ENCODE data around the gene NRDE2. TPM values are rescaled to one million over a fixed set of nuclear protein-coding genes. Genes with fewer than 3 reads are reported as not detected.
A peak's percentile ranks its signal among the peaks of the same experiment; 100 is the strongest.

NRDE2 gene
- total RNA-seq, 1 donor from 2014 or later, result 22.2 TPM

DNA sequence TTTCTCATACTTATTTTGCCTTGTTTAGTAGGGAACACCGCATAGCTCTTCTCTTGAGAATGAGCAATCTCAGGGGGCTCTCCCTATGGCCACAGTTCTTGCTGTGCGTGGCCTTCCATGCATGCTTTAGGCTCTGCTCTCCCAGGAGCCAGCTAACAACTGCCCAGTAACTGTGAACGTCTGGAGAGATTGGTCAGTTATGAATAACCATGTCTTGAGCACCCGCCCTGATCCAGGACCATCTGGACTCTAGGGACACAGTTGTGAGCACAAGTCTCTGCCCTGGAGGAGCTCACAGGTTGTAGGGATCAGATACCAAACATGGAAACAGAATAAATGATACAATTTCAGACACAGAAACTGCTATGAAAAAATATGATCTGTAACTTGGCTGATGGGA lies 63.3 kb downstream of the NRDE2 start:
- TF ChIP-seq, protein P1, sequence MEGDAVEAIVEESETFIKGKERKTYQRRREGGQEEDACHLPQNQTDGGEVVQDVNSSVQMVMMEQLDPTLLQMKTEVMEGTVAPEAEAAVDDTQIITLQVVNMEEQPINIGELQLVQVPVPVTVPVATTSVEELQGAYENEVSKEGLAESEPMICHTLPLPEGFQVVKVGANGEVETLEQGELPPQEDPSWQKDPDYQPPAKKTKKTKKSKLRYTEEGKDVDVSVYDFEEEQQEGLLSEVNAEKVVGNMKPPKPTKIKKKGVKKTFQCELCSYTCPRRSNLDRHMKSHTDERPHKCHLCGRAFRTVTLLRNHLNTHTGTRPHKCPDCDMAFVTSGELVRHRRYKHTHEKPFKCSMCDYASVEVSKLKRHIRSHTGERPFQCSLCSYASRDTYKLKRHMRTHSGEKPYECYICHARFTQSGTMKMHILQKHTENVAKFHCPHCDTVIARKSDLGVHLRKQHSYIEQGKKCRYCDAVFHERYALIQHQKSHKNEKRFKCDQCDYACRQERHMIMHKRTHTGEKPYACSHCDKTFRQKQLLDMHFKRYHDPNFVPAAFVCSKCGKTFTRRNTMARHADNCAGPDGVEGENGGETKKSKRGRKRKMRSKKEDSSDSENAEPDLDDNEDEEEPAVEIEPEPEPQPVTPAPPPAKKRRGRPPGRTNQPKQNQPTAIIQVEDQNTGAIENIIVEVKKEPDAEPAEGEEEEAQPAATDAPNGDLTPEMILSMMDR (IDR thresholded peaks at IDR 0.05), result no peak
- Histone ChIP-seq H3K9me3 (no peaks in the 10 kb centered on the region), H3K27me3 (ENCODE audit: low read depth) (no peaks in the 10 kb centered on the region), H3K4me1 (no peaks in the 10 kb centered on the region), H3K4me3 (no peak overlapping the region), H3K36me3 (peaks cover 98% of the 10 kb centered on the region), H3K27ac (no peak overlapping the region)
- no peak for ATAC-seq
- intact Hi-C loops (cut with DNase I), result no loop called here
- DNase-seq, result no peak

DNA sequence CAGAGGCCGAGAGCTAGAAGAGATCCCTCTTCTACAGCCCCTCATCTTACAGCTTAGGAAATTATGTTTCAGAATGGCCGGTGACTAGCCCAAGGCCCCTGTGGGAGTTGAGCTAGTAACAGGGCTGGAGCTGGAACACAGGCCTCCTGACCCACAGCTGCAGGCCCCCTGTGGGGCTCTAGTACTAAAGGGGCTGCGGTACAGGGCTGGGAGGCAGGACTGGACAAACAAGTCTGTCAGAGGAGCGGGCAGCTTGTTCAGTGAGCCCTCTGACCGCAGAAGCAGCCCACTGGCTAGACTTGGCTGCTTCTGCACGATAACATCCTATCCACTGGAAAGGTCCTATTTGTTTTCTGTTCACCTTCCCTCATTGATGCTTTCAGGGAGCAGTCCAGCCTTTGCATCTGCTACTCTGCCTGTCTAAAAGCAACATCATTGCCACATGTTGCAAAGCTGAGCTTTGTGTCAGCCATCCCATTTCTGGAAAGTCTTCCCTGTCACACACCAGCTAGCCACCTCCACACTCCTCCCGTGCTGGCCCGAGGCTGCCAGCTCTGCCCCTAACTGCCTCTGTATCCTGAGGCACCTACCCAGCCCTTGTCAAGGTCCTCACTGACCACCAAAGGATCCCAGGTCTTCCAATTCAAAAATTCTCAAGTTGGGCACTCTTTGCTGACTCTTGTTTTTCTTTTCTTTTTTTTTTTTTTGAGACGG lies 65.1 kb downstream of the NRDE2 start:
- H3K4me1 ChIP-seq, result no peaks in the 10 kb centered on the region
- H3K27me3 ChIP-seq (ENCODE audit: low read depth), result no peaks in the 10 kb centered on the region
- no peak overlapping the region for H3K27ac ChIP-seq
- TF ChIP-seq, protein P1 (IDR thresholded peaks at IDR 0.05), result no peak
- DNase-seq (no peak), ATAC-seq (no peak)
- intact Hi-C loops (cut with DNase I), result no loop called here
- no peaks in the 10 kb centered on the region for H3K9me3 ChIP-seq
- H3K36me3 ChIP-seq, result peaks cover 95% of the 10 kb centered on the region
- no peak overlapping the region for H3K4me3 ChIP-seq

DNA sequence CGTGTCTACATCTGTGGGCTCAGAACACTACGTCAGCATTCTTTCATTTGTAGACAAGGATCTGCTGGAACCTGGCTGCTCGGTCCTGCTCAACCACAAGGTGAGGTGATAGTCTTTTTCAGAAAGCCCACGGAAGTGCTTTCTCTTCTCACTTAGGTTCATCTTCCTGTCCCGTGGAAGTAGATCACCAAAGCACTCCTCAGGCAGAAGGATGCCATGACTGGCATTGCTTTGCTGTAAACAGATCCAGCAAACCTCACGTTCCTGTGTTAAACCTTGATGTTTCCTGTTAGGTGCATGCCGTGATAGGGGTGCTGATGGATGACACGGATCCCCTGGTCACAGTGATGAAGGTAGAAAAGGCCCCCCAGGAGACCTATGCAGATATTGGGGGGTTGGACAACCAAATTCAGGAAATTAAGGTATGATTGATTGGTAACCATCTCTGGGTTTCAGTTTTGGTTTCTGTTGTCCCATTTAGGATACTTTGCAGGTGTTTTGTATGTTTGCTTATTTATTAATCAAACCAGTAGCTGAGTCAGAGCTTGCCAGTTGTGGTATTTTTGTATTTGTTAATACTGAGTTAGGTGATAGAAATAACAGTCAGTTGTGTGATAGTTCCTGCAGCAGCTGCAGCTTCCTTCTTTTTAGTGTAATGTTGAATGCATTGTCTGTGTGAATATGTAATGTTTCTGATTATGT lies 67.8 kb downstream of the NRDE2 start:
- H3K36me3 ChIP-seq, result peaks cover 94% of the 10 kb centered on the region
- intact Hi-C loops (cut with DNase I), result no loop called here
- DNase-seq (no peak), ATAC-seq (no peak)
- H3K27ac ChIP-seq, result no peak overlapping the region
- H3K4me3 ChIP-seq, result no peak overlapping the region
- H3K9me3 ChIP-seq, result no peaks in the 10 kb centered on the region
- peaks cover 2% of the 10 kb centered on the region for H3K4me1 ChIP-seq
- H3K27me3 ChIP-seq (ENCODE audit: low read depth), result no peaks in the 10 kb centered on the region
- TF ChIP-seq, protein P1 (IDR thresholded peaks at IDR 0.05), result no peak

DNA sequence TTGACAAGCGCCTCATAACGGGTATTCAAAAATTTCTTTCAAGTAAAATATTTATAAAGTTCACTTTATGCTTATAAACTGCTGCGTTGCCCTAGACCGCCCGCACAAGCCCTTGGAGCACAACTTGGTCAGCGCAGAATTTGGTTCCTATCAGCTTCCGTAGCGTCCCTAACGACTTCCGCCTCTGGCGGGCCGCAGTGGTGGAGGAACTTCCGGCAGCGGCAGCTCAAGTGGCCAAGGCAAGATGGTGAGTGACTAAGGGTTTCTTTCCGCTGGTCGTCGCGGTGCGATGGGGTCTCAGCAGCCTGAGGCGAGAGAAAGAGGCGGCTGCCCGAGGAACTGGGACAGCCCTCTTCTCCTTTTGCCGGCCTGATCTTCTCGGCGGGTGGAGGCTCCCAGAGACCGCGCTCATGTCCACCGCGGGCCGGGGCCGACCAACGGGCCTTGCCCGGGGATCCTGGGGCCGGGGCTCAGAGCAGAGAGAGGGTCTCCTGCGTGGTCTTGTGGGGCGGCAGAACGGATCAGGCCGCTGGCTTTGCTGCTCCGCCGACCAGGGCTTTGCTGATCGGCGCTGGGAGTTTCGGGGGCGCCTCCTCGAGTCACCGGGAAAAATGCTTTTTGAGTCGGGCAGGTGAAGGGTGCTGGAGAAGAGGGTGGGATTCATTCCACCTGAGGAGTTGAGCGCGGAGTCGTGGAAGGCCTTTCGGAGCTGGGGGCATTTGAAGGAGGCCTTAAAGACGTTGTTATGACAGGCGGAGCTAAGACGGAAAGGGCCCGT lies 75.2 kb downstream of the NRDE2 start, which contains the start of gene PSMC1:
Gene PSMC1, plus strand, starts transcription at position 200 of the 778 bp plus-strand sequence. Its CDS starts 45 bp downstream, at position 245.
- intact Hi-C loops (cut with DNase I), result no loop called here

DNA sequence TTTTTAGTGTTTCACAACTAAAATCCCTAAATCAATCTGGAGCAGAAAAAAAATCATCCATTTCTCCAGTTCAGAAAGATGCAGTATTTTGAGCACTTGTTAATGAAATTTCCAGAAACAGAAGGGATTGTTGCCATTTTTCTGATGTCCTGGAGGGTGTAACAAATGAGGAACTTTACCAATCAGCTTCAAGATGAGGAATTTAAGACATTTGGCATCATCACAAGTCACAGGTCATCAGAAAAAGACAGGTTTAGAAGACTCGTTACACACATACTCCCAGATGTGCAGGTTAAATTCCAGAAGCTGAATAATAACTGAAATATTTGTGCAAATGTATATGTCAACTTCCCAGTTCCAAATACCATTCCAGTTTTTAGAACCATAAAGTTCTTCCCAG lies 75.9 kb downstream of the NRDE2 start:
- ATAC-seq (no peak), DNase-seq (no peak)
- Histone ChIP-seq H3K9me3 (no peaks in the 10 kb centered on the region), H3K4me3 (peak overlapping the region; percentile 99), H3K4me1 (peaks cover 24% of the 10 kb centered on the region), H3K27me3 (ENCODE audit: low read depth) (peaks cover 18% of the 10 kb centered on the region), H3K27ac (peak overlapping the region; percentile 93), H3K36me3 (peaks cover 21% of the 10 kb centered on the region)
- intact Hi-C loops (cut with DNase I), result no loop called here
- TF ChIP-seq, protein P1 (IDR thresholded peaks at IDR 0.05), result no peak

More for the DNA sequence above, 75.2 kb downstream of the NRDE2 start, which contains the start of gene PSMC1:
- H3K9me3 ChIP-seq, result no peaks in the 10 kb centered on the region
- H3K27ac ChIP-seq, result peak within 1 kb of the TSS; percentile 93
- peak within 1 kb of the TSS; percentile 99 for H3K4me3 ChIP-seq
- H3K4me1 ChIP-seq, result peaks cover 24% of the 10 kb centered on the region
- H3K27me3 ChIP-seq (ENCODE audit: low read depth), result peaks cover 18% of the 10 kb centered on the region
- TF ChIP-seq, protein P1 (IDR thresholded peaks at IDR 0.05), result no peak
- H3K36me3 ChIP-seq, result peaks cover 27% of the 10 kb centered on the region
- DNase-seq (peak; percentile 94), ATAC-seq (peak; percentile 98 to 99)
